Right lobe of liver (tissue), 6 donors: ENCODE data around the gene RELA. TPM values are rescaled to one million over a fixed set of nuclear protein-coding genes. Genes with fewer than 3 reads are reported as not detected.
"Not testable (repeated sequence)": the region's sequence is repeated elsewhere in the genome, so short reads cannot be mapped to it uniquely, and the experiment has no call there.

Source experiments
- ATAC-seq, 4 donors: fragments of 200-7000 bp; cut with Tn5 transposase; one replicate each; pipeline ENCODE4 v1.9.1; 2020; ENCODE audit warnings: mild to moderate bottlenecking in 4 of 4, moderate library complexity in 4 of 4
- DNase-seq, 3 donors: peaks; one replicate each; pipeline ENCODE4 v3.0.0-alpha.2; 2020
- H3K27ac ChIP-seq, 3 donors: fragments of 200-600 bp; one replicate each; pipeline ENCODE4 v1.8.0; 2022
- H3K27me3 ChIP-seq, 2 donors: fragments of 200-600 bp; one replicate each; pipeline ENCODE4 v1.8.0; 2022
- H3K36me3 ChIP-seq, 4 donors: fragments of 200-600 bp; sonication (generic) in 1 of 4; one replicate each; pipeline versions ENCODE4 v1.5.1 to v1.8.0; 2017 to 2022; ENCODE audit warnings: control low read depth in 1 of 4
- H3K4me1 ChIP-seq, 4 donors: fragments of 200-600 bp; sonication (generic) in 1 of 4; one replicate each; pipeline versions ENCODE4 v1.5.1 to v1.8.0; 2017 to 2022; ENCODE audit warnings: control low read depth in 1 of 4
- H3K4me3 ChIP-seq, 3 donors: fragments of 200-600 bp; one replicate each; pipeline ENCODE4 v1.8.0; 2022
- H3K9me3 ChIP-seq, 4 donors: fragments of 200-600 bp; sonication (generic) in 1 of 4; one replicate each; pipeline versions ENCODE4 v1.5.1 to v1.8.0; 2017 to 2022; ENCODE audit warnings: control low read depth in 1 of 4
- CTCF ChIP-seq, 4 donors: fragments of 200-600 bp in 3 of 4; fragments of 450-650 bp in 1 of 4; IDR thresholded peaks; one replicate each; pipeline versions ENCODE4 v1.5.1 to v1.8.0; 2016 to 2022; ENCODE audit warnings: antibody characterized with exemption in 4 of 4, mild to moderate bottlenecking in 2 of 4
- POLR2A ChIP-seq: fragments of 450-650 bp; IDR thresholded peaks from one replicate; pipeline ENCODE4 v1.6.1; 2017; ENCODE audit warnings: antibody characterized with exemption, mild to moderate bottlenecking
- WGBS: methylation state at CpG from one replicate; pipeline ENCODE4 v1.1.6; 2018; ENCODE audit warnings: low coverage, low lambda C conversion rate; ENCODE audit not compliant: insufficient coverage; ENCODE audit errors: missing lambda C conversion rate; 5-methylcytosine and 5-hydroxymethylcytosine counted together
- intact Hi-C, 2 donors: fragments of 100-400 bp; cut with DNase I; formaldehyde crosslinking; loops; one replicate each; pipeline versions ENCODE4 v1.11.2 to v1.14.1; 2022
- total RNA-seq, 6 experiments: library from RNA; depleted of rRNA in 2 of 6; stranded (reverse); fragments of >200 nt in 2 of 6; fragmentation: NEBNext Ultra II Directional in 3 of 6; extraction: Animal tissue kit (Norgen Biotek cat#: 25700) in 3 of 6; gene quantifications; one replicate each; pipeline versions ENCODE4 v1.1.0 to v1.2.4, GENCODE V29; 2016 to 2023
- donor health status: DM: no; HTN: yes; CAD: no.
- donor health status: DM: no; HTN: no; CAD: no.
- donor health status: DM: no; HTN: no; CAD: no.
- donor health status: DM: no; HTN: yes; CAD: no.
- donor health status: DM: no; HTN: yes; CAD: no.

The RELA gene
- total RNA-seq, 6 experiments from 2014 or later = 27.8 to 51.1 (median 41.9) TPM

- H3K4me1 ChIP-seq = peaks cover 0 to 25% (median 7%) of the 10 kb centered on the region in 4 donors
- H3K27me3 ChIP-seq = no peaks in the 10 kb centered on the region
- peaks cover 5 to 39% (median 21%) of the 10 kb centered on the region in 4 donors for H3K36me3 ChIP-seq
- no peak for TF ChIP-seq CTCF (IDR thresholded peaks at IDR 0.05)
- TF ChIP-seq POLR2A = no peak
- intact Hi-C loops = no loop called here
- ATAC-seq = peak in 2 of 4 donors; percentile 2
- DNase-seq = no peak
- H3K27ac ChIP-seq = peak overlapping the region; percentile 92 to 100 (median 95)
- no peaks in the 10 kb centered on the region for H3K9me3 ChIP-seq
- peak overlapping the region; percentile 67 to 95 (median 88) for H3K4me3 ChIP-seq
- 0% methylated on average over 5 of the region's 29 CpGs for WGBS
These were observed 393 bp downstream of the RELA start for GRCh38 chr11:65662247-65662798.

GRCh38 chr11:65661599-65662246 is 993 bp downstream of the RELA start:
- H3K27ac ChIP-seq = peak overlapping the region; percentile 92 to 100 (median 95)
- no peak for TF ChIP-seq POLR2A
- TF ChIP-seq CTCF (IDR thresholded peaks at IDR 0.05) = no peak
- DNase-seq (no peak), ATAC-seq (peak in 2 of 4 donors; percentile 13 to 36)
- 6% methylated on average over 6 of the region's 25 CpGs for WGBS
- intact Hi-C loops = no loop called here
- peaks cover 7 to 45% (median 23%) of the 10 kb centered on the region in 4 donors for H3K36me3 ChIP-seq
- H3K4me3 ChIP-seq = peak overlapping the region; percentile 67 to 95 (median 88)
- H3K4me1 ChIP-seq = peaks cover 0 to 25% (median 7%) of the 10 kb centered on the region in 4 donors
- no peaks in the 10 kb centered on the region for H3K9me3 ChIP-seq
- no peaks in the 10 kb centered on the region for H3K27me3 ChIP-seq

- intact Hi-C loops, H3K9me3 ChIP-seq, H3K4me3 ChIP-seq, DNase-seq, H3K27ac ChIP-seq, H3K27me3 ChIP-seq, ATAC-seq: not testable (repeated sequence)
- 93% methylated on average over 5 of the region's 9 CpGs for WGBS
- Histone ChIP-seq H3K36me3 (peaks cover 7 to 54% (median 27%) of the 10 kb centered on the region in 4 donors), H3K4me1 (peaks cover 0 to 25% (median 7%) of the 10 kb centered on the region in 4 donors)
These were observed 1.8 kb downstream of the RELA start for GRCh38 chr11:65660908-65661307.

- Histone ChIP-seq H3K4me1 (peaks cover 0 to 25% (median 7%) of the 10 kb centered on the region in 4 donors), H3K27me3 (no peaks in the 10 kb centered on the region), H3K4me3 (no peak overlapping the region), H3K27ac (no peak overlapping the region), H3K36me3 (peaks cover 7 to 62% (median 32%) of the 10 kb centered on the region in 4 donors), H3K9me3 (no peaks in the 10 kb centered on the region)
- WGBS = 98% methylated on average over 5 of the region's 9 CpGs
- DNase-seq (no peak), ATAC-seq (no peak)
- TF ChIP-seq POLR2A (no peak), CTCF (IDR thresholded peaks at IDR 0.05) (no peak)
- intact Hi-C loops = no loop called here
These were observed 2.7 kb downstream of the RELA start for GRCh38 chr11:65660038-65660437.
